NB4 (cell line): ENCODE measurements around the gene GATA5.

Experiments
- POLR2A ChIP-seq: IDR thresholded peaks from 2 replicates; pipeline ENCODE4 v1.6.1; 2011; ENCODE audit warnings: mild to moderate bottlenecking; ENCODE audit not compliant: insufficient read length; ENCODE audit errors: extremely low read depth
- TF ChIP-seq, protein P1 (sequence below): IDR thresholded peaks from one replicate; pipeline ENCODE4 v1.5.1; 2012; ENCODE audit warnings: low read depth, low read length
- TF ChIP-seq, protein P2 (sequence below): IDR thresholded peaks from 2 replicates; pipeline ENCODE4 v1.6.1; 2011; ENCODE audit warnings: low read depth, low read length

DNA sequence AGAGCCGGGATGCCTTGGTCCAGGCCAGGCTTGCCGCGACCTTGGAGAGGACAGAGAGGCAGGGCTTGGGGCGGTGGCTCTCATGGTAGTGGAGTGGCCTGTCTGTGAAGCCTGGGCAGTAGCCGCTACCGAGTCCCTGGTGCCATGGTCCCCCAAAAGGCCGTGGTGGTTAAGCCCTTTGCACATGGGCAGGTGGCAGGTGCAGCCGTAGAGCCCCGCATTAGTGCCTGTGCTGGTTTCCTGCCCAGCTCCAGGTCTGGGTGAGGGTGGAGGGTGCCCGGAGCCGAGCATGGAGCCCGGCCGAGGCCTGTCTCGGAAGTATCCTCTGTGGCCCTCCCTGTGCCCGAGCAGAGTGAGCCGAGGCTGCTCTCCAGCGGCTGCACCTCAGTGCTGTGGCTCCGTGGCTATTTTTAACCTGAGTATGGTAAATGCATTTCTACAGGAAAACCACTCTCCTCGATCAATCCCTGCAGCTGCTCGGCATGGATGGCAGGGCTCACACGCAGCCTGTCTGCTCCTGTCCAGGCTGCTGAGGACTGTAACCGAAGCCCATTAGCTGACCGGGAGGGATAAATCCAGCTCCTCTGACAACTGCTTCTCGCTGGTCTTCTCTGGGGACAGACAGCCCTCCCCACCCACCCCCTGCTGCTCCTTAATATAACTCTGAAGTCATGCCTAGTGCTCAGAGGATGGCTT, 36.3 kb upstream of the GATA5 start:
- TF ChIP-seq, protein P1, sequence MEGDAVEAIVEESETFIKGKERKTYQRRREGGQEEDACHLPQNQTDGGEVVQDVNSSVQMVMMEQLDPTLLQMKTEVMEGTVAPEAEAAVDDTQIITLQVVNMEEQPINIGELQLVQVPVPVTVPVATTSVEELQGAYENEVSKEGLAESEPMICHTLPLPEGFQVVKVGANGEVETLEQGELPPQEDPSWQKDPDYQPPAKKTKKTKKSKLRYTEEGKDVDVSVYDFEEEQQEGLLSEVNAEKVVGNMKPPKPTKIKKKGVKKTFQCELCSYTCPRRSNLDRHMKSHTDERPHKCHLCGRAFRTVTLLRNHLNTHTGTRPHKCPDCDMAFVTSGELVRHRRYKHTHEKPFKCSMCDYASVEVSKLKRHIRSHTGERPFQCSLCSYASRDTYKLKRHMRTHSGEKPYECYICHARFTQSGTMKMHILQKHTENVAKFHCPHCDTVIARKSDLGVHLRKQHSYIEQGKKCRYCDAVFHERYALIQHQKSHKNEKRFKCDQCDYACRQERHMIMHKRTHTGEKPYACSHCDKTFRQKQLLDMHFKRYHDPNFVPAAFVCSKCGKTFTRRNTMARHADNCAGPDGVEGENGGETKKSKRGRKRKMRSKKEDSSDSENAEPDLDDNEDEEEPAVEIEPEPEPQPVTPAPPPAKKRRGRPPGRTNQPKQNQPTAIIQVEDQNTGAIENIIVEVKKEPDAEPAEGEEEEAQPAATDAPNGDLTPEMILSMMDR, result no peak
- no peak for TF ChIP-seq POLR2A
- TF ChIP-seq, protein P2, sequence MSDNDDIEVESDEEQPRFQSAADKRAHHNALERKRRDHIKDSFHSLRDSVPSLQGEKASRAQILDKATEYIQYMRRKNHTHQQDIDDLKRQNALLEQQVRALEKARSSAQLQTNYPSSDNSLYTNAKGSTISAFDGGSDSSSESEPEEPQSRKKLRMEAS, result no peak
